HG02973 (cell line): Measurements from ENCODE around the gene RNF144B.
"Not testable (repeated sequence)": the region's sequence is repeated elsewhere in the genome, so short reads cannot be mapped to it uniquely, and the experiment has no call there.

Experiments
- ATAC-seq: cut with Tn5 transposase; IDR thresholded peaks from one replicate; pipeline ENCODE4 v1.9.1; 2021; ENCODE audit warnings: moderate library complexity; ENCODE audit not compliant: unreplicated experiment

The RNF144B gene

DNA sequence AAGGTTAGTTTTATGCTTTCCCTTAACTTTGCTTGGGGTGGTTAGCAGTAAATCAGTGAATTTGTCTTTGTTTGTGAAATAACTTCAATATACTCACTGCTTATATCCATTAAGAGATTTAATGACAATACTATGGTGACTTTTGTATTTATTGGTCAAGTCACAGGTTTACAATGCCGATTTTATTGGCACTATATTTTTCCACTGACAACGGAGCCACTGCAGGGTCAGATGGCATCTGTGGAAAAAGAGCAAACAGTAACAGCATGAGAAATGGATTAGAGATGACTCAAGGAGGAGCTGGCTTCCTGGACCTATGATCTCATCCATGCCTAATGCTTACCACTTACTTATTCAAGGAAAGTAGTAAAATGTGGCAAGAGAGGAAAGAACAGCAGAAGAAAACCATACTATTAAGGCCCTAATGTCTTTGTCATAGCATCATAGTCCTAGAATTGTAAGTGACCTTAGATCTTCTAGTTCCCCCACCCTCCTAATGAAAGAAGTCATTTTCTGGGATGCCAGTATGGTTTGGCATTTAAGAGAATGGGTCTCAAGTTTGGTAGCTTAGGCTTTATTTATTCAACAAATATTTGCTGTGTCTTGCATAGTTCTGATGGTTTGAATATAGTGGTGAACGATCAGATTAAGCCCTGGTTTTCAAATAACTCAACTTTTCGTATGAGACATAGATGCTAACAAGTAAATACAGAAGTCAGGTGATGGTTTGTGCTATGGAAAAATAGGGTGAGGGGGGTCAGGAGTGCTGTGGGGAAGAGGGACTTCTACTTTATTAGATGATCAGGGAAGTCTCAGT is 18.5 kb downstream of the RNF144B start:
- ATAC-seq: no peak

DNA sequence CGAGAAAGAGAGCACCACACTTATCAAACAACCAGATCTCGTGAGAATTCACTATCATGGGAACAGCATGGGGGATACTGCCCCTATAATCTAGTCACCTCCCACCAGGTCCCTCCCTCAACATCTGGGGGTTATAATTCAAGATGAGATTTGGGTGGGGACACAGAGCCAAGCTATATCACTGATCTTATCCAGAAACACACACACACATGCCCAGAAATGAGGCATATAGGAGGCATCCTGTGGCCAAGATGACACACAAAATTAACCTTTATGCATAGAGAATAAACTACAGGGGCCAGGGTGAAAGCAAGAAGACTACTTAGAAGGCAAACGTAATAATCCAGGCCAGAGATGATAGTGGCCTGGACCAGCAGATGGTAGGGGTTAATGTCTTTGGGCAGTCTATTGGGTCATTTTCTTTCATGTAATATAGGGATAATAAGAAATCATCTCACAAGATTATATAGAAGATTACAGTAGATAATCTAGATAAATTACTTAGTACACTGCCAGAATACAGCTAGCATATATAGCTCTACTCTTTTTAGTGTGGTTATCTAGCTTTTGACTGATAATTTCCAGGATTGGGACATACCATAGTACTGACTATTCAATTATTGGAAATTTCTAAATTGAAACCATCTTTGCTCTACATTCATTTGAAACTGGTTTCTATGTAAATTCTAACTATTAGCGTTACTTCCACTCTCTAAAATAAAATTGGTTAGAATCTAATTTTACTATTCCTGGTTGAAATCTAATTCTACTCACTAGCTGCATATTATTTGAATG is 20.0 kb downstream of the RNF144B start:
- no peak for ATAC-seq

GRCh38 chr6:18409602-18410001 is 22.5 kb downstream of the RNF144B start:
- ATAC-seq: not testable (repeated sequence)

DNA sequence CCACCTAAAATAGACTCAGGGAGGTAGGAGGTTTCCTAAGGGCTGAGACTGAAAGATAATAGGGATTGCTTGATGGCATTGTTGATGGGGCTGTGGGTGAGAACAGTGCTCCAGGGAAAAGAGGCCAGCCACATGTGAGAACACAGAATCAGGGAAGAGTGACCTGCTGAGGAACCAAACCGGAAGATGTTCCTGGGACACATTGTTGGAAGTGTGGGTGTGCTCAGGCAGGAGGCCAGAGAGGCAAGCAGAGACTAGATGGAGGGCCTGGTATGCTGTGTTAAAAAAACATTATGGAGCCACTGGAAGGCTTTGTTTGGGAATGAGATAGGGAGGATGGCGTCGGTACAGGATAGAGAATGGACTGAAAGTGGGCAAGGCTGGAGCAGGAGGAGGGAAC is 23.3 kb downstream of the RNF144B start:
- ATAC-seq: no peak

GRCh38 chr6:18412068-18412467 is 24.9 kb downstream of the RNF144B start:
- no peak for ATAC-seq

GRCh38 chr6:18412644-18413043 is 25.5 kb downstream of the RNF144B start:
- no peak for ATAC-seq

DNA sequence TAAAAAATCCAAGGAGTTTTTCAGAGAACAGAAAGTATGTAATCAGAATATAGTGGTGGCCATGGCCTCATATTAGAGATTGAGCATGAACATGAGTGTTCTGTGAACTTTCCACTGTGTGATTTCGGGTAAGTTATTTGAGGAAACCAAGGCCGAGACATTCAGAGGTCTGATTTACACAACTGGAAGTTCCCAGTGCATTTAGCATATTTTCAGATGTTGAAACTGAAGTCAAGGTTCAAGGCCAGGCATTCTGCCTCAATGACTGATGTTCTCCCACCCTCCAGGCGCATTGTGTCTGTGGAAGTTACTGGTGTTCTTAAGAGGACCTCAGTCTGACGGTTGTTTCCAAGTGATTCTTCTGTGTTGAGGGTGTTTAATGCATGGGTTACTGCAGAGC is 26.2 kb downstream of the RNF144B start:
- no peak for ATAC-seq

DNA sequence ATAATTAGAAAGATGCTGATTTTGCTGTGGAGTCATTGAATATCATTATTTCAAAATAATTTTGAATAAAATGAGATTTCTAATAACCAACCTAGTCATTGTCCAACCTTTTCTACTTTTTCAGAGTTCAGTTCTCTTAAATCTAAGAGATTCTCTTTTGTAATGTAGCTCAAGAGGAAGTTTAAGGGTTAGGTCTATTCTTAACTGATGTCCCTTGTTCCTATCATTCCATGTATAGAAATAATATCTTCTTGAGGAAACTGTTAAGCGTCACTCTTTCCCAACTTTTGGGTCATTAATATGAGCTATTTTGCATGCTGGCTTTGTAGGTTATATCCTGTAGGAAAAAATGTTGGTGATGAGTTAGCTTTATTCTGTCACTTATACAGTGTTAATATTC is 27.0 kb downstream of the RNF144B start:
- no peak for ATAC-seq

GRCh38 chr6:18415207-18415606 is 28.1 kb downstream of the RNF144B start:
- no peak for ATAC-seq

DNA sequence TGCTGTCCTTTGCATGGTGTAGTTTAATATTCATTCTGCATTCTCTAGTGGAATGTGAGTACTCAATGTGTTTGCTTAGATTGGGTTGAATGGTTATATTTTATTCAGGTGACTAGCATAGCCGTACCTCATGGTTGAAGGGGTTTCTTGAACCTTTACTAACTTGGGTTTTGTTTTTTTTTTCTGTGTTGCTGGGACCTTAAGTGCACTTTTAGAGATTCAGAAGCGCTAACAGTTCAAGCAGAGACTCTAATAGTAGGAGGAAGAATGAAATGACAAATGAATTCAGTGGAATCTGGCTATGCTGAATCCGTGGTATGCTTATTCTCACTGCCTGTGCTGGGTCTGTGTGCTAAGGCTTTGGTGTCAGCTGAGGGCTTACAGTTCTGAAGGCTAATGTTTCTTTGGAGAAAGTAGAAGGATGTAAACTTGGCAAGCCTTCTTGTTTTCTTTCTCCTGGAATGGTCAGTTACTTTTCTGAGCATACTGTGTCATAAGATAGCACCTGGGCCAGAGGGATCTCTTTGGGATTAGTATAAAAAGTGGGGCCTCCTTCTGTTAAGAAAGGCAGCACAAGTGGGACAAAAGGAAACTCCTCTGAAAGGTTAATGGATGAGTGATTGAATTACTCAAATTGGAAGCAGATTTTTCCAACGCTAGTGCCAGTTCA is 28.7 kb downstream of the RNF144B start:
- ATAC-seq: no peak

GRCh38 chr6:18416341-18416679 is 29.2 kb downstream of the RNF144B start:
- no peak for ATAC-seq

GRCh38 chr6:18420328-18420727 is 33.2 kb downstream of the RNF144B start:
- ATAC-seq: no peak

GRCh38 chr6:18422136-18422535 is 35.0 kb downstream of the RNF144B start:
- ATAC-seq: no peak

DNA sequence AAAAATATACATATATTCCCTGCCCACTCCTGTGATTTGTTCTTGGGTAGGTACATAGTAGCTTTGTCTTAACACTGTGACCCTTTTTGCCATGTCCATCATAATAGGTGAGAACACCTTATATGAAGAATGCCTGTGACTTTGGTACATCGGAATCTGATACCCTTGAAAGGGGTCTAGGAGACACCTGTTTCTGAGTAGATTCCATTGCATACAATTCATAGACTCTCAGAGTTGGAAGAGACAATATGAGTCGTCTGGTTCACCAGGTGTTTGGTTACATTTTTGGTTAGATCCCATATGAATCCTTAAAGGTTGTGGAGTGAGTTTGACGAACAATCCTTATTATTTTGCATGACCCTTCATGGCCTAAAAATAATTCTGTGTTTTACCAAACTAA is 36.3 kb downstream of the RNF144B start:
- no peak for ATAC-seq

GRCh38 chr6:18424201-18424600 is 37.1 kb downstream of the RNF144B start:
- ATAC-seq: no peak

- no peak for ATAC-seq
Observed at GRCh38 chr6:18425218-18425617, 38.1 kb downstream of the RNF144B start.

DNA sequence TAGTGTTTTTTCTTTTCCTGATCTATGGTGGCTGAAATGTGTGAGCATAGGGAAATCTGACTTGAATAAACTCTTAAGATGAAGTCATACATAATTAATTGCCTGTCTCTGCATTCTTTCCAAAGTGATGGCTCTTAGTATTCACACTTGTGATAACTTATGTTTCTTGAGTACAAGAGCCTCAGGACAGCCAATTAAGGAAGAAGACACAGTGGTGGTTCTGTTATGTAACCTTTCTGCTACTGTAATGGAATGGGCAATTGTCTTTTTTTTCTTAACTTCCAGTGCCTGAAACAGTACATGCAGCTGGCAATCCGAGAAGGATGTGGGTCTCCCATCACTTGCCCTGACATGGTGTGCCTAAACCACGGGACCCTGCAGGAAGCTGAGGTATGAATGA is 40.1 kb downstream of the RNF144B start:
- no peak for ATAC-seq

DNA sequence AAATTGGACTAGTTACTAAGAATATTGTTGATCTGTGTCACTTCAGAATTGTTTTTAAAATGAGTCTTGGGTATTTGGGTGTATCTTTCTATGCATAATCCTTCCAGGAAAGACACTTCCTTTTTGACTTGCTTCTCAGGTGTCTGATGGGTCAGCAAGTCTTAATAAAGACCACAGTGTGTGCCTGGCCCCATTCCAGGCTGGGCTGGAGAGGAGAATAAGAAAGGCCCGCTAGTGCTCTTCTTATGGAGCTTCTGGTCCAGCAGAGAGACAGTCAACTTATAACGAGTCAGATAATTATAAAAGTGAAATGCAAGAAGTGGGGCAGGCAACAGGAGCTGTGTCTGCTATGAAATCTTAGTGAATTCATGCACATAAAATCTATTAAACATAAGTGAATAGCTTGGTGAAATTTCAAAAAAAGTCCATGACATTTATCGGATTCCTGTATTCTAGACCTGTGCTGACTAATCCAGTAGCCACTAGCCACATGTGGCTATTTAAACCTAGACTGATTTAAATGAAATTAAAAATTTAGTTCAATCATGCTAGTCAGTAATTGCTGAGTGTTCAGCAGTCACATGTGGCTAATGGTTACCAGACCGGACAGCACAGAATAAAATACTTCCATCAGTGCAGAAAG is 42.6 kb downstream of the RNF144B start:
- no peak for ATAC-seq

GRCh38 chr6:18431581-18431980 is 44.4 kb downstream of the RNF144B start:
- ATAC-seq: no peak

DNA sequence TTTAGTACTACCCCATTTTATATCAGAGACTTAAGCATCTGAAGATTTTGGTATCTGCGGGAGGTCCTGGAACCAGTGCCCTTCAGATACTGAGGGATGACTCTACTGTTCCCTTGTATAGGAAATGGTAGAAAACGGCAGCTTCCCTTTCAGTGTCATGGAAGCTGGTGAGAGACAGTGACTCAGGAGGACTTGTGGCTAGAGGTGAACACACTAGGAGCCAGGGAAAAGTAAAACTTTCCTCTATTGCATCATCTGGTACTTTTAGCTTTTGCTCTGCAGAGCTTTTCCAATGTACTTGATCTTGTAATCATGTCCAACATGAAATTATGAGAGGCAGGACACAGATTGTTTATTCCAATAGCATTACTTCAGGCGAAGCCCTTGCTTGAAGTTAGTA is 45.0 kb downstream of the RNF144B start:
- ATAC-seq: no peak

DNA sequence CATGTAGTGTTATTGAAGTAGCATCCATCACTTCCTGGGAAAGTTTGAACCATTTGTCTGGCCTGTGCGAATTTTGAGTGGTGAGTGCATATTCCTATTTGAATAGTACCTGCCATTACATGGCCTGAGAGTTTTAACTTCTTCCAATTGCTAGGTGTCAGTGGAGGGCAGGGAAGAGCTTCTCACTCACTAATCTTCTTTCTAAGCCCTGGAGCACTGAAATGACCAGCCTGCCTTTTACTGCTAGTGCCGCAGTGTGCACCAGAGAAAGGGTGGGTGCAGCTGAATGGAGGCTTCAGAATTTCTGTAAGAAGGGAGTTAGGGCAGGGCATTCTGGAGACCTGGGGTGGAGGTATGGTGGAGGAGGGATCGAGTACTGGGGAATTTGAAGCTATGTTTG is 45.5 kb downstream of the RNF144B start:
- no peak for ATAC-seq
